Suppressor macrophage treated with lipopolysaccharide for 1 hour (primary cell): ENCODE data around the gene NEU3.

Experiments used
- DNase-seq, 3 donors: peaks; one replicate each; pipeline ENCODE4 v3.0.0-alpha.2; 2020 to 2022

The NEU3 gene

GRCh38 chr11:75066061-75066460 is 77.3 kb downstream of the NEU3 start:
- no peak for DNase-seq
